Bronchial epithelial cell (primary cell): ENCODE data around the gene RPL12. TPM values are rescaled to one million over a fixed set of nuclear protein-coding genes. Genes with fewer than 3 reads are reported as not detected.

Source experiments
- DNase-seq: peaks from one replicate; pipeline ENCODE4 v3.0.0-alpha.2; 2010; ENCODE audit warnings: low read depth
- FAIRE-seq: peaks from 2 replicates; lab custom pipeline; 2011; peaks lifted over from hg19 to GRCh38; lab: Jason Lieb, UNC
- H3K27me3 ChIP-seq: 2 replicates; pipeline ENCODE4 v1.5.1; 2011; ENCODE audit warnings: low read length; ENCODE audit not compliant: control insufficient read depth, insufficient read depth
- H3K36me3 ChIP-seq: 2 replicates; pipeline ENCODE4 v1.5.1; 2011; ENCODE audit warnings: low read length; ENCODE audit not compliant: control insufficient read depth, insufficient read depth
- H3K4me3 ChIP-seq: 2 replicates; pipeline ENCODE4 v1.5.1; 2011; ENCODE audit warnings: mild to moderate bottlenecking, low read depth, low read length, control low read depth
- CTCF ChIP-seq: IDR thresholded peaks from 2 replicates; pipeline ENCODE4 v1.5.1; 2011; ENCODE audit warnings: mild to moderate bottlenecking, moderate library complexity, low read length, control low read depth, inconsistent platforms; ENCODE audit not compliant: insufficient read depth, severe bottlenecking
- total RNA-seq: library from RNA; depleted of rRNA; stranded (reverse); fragments of >200 nt; gene quantifications from 2 replicates; pipeline ENCODE4 v1.2.1, GENCODE V29; 2014

The RPL12 gene
- total RNA-seq, 1 donor from 2014 or later = 3,707 TPM

- no peak for TF ChIP-seq CTCF
These were observed 51.4 kb downstream of the RPL12 start for GRCh38 chr9:127399736-127400269.

GRCh38 chr9:127398715-127399400 is 52.3 kb downstream of the RPL12 start:
- no peak for TF ChIP-seq CTCF
- DNase-seq (no peak), FAIRE-seq (no peak)
- Histone ChIP-seq H3K27me3 (no peaks in the 10 kb centered on the region), H3K4me3 (no peak overlapping the region), H3K36me3 (peaks cover 7% of the 10 kb centered on the region)

More at GRCh38 chr9:127399736-127400269, 51.4 kb downstream of the RPL12 start:
- Histone ChIP-seq H3K36me3 (peaks cover 12% of the 10 kb centered on the region), H3K27me3 (no peaks in the 10 kb centered on the region), H3K4me3 (no peak overlapping the region)
- FAIRE-seq = no peak
- no peak for DNase-seq

GRCh38 chr9:127398275-127398647 is 52.9 kb downstream of the RPL12 start:
- TF ChIP-seq CTCF = no peak
- Histone ChIP-seq H3K27me3 (no peaks in the 10 kb centered on the region), H3K36me3 (peaks cover 7% of the 10 kb centered on the region), H3K4me3 (peak overlapping the region; percentile 83)
- DNase-seq = no peak
- no peak for FAIRE-seq

Other genes starting within 250 kb of the RPL12 start
- 2.4 and 5.4 TPM in 2 replicates for gene GARNL3, start 186.6 kb downstream of the RPL12 start, total RNA-seq
- gene SLC2A8, start 54.2 kb downstream of the RPL12 start, total RNA-seq = 4.5 and 7.0 TPM in 2 replicates
- gene ZNF79, start 27.0 kb downstream of the RPL12 start, total RNA-seq = 12.8 and 14.0 TPM in 2 replicates
- 5.3 and 10.9 TPM in 2 replicates for gene LRSAM1, start 104 bp upstream of the RPL12 start, total RNA-seq
- 7.9 and 17.1 TPM in 2 replicates for gene STXBP1, start 160.9 kb upstream of the RPL12 start, total RNA-seq